ENCODE measurements around the gene GATAD1. TPM values are rescaled to one million over a fixed set of nuclear protein-coding genes. Genes with fewer than 3 reads are reported as not detected.
"Not testable (repeated sequence)": the region's sequence is repeated elsewhere in the genome, so short reads cannot be mapped to it uniquely, and the experiment has no call there.

Gene GATAD1
- total RNA-seq, 2 donors from 2014 or later = 44.0 to 72.3 TPM

GRCh38 chr7:92436612-92437445 is 10.5 kb upstream of the GATAD1 start:
- TF ChIP-seq, protein P1, sequence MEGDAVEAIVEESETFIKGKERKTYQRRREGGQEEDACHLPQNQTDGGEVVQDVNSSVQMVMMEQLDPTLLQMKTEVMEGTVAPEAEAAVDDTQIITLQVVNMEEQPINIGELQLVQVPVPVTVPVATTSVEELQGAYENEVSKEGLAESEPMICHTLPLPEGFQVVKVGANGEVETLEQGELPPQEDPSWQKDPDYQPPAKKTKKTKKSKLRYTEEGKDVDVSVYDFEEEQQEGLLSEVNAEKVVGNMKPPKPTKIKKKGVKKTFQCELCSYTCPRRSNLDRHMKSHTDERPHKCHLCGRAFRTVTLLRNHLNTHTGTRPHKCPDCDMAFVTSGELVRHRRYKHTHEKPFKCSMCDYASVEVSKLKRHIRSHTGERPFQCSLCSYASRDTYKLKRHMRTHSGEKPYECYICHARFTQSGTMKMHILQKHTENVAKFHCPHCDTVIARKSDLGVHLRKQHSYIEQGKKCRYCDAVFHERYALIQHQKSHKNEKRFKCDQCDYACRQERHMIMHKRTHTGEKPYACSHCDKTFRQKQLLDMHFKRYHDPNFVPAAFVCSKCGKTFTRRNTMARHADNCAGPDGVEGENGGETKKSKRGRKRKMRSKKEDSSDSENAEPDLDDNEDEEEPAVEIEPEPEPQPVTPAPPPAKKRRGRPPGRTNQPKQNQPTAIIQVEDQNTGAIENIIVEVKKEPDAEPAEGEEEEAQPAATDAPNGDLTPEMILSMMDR (IDR thresholded peaks at IDR 0.05) = no peak
- H3K27me3 ChIP-seq (replicated peaks; ENCODE audit: insufficient read depth) = no peaks in the 10 kb centered on the region
- no peaks in the 10 kb centered on the region for H3K4me1 ChIP-seq (ENCODE audit: control insufficient read depth in 1 of 2, low read depth in 2 of 2)
- H3K4me3 ChIP-seq = no peak overlapping the region
- no peaks in the 10 kb centered on the region for H3K36me3 ChIP-seq
- ATAC-seq (ENCODE audit: insufficient number of reproducible peaks, low FRiP score, low read depth) (no peak), DNase-seq (ENCODE audit: low spot score) (no peak)
- no peak overlapping the region for H3K27ac ChIP-seq
- no peaks in the 10 kb centered on the region for H3K9me3 ChIP-seq

GRCh38 chr7:92437956-92438491 is 9.3 kb upstream of the GATAD1 start:
- DNase-seq (ENCODE audit: low spot score) (no peak), ATAC-seq (ENCODE audit: insufficient number of reproducible peaks, low FRiP score, low read depth) (no peak)
- Histone ChIP-seq H3K27ac (no peak overlapping the region), H3K4me1 (ENCODE audit: control insufficient read depth in 1 of 2, low read depth in 2 of 2) (no peaks in the 10 kb centered on the region), H3K4me3 (no peak overlapping the region), H3K36me3 (no peaks in the 10 kb centered on the region), H3K9me3 (no peaks in the 10 kb centered on the region), H3K27me3 (replicated peaks; ENCODE audit: insufficient read depth) (no peaks in the 10 kb centered on the region)
- TF ChIP-seq, protein P1 (IDR thresholded peaks at IDR 0.05) = no peak

DNA sequence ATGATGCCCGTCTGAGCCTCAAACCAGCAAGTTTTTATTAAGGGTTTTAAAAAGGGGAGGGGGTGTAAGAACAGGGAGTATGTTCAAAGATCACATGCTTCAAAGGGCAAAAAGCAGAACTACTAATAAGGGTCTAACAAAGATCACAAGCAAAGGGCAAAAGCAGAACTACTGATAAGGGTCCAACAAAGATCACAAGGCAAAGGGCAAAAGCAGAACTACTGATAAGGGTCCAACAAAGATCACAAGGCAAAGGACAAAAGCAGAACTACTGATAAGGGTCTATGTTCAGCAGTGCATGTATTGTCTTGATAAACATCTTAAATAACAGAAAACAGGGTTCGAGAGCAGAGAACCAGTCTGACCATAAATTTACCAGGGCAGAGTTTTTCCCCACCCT is 4.6 kb upstream of the GATAD1 start:
- not testable (repeated sequence) for H3K27ac ChIP-seq; H3K27me3 ChIP-seq (replicated peaks; ENCODE audit: insufficient read depth); DNase-seq (ENCODE audit: low spot score); H3K4me1 ChIP-seq (ENCODE audit: control insufficient read depth in 1 of 2, low read depth in 2 of 2); ATAC-seq (ENCODE audit: insufficient number of reproducible peaks, low FRiP score, low read depth); H3K4me3 ChIP-seq; H3K9me3 ChIP-seq; H3K36me3 ChIP-seq

DNA sequence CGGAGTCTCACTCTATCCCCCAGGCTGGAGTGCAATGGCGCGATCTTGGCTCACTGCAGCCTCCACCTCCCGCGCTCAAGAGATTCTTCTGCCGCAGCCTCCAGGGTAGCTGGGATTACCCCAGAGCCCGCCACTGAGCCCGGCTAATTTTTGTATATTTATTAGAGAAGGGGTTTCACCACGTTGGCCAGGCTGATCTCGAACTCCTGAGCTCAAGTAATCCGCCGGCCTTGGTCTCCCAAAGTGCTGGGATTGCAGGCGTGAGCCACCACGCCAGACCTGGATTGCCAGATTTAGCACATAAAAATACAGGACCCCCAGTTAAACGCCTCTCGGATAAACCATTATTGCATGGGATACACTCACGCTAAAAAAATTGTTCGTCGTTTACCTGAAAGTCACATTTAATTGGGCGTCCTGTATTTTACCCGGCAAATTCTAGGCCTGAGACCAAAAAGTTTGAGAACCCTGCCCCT is 375 bp upstream of the GATAD1 start:
- TF ChIP-seq, protein P1 (IDR thresholded peaks at IDR 0.05) = no peak
- Histone ChIP-seq H3K9me3 (no peaks in the 10 kb centered on the region), H3K36me3 (peaks cover 8% of the 10 kb centered on the region), H3K27ac (peak overlapping the region; percentile 31 to 93), H3K4me3 (peak overlapping the region; percentile 97), H3K27me3 (replicated peaks; ENCODE audit: insufficient read depth) (no peaks in the 10 kb centered on the region), H3K4me1 (ENCODE audit: control insufficient read depth in 1 of 2, low read depth in 2 of 2) (peaks cover 3 to 4% of the 10 kb centered on the region in 2 donors)
- DNase-seq (ENCODE audit: low spot score) (no peak), ATAC-seq (ENCODE audit: insufficient number of reproducible peaks, low FRiP score, low read depth) (no peak)

DNA sequence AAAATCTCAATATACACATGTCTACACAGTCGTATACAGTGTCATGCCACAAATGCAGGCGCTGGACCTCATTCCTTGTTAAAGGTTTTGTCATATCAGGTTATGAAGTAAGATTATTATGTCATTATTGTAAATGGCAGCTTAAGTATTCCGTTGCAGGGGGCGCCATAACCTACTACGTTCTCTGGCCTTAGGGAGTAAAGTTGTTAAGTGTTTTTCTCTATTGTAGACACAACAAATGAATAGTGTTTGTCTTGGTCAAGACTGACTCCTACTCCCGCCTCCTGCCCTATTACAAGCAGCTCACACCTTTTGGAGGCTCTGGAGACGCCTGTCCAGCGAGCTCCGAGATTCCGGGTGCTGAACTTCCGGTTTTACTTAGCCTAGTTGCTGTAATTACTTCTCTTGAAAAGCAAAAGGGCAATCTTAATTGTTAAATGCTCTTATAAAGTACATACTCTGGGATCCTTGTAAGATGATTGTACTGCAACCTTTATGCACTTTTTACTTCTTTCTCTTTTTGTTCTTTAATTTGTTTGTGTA is 994 bp downstream of the GATAD1 start:
- DNase-seq (ENCODE audit: low spot score) (peak; percentile 8), ATAC-seq (ENCODE audit: insufficient number of reproducible peaks, low FRiP score, low read depth) (no peak)
- TF ChIP-seq, protein P1 (IDR thresholded peaks at IDR 0.05) = no peak
- peak overlapping the region; percentile 87 to 93 for H3K27ac ChIP-seq
- peaks cover 20% of the 10 kb centered on the region for H3K36me3 ChIP-seq
- H3K4me1 ChIP-seq (ENCODE audit: control insufficient read depth in 1 of 2, low read depth in 2 of 2) = peaks cover 3 to 4% of the 10 kb centered on the region in 2 donors
- H3K9me3 ChIP-seq = no peaks in the 10 kb centered on the region
- peak overlapping the region; percentile 97 for H3K4me3 ChIP-seq
- H3K27me3 ChIP-seq (replicated peaks; ENCODE audit: insufficient read depth) = no peaks in the 10 kb centered on the region
